HG03469 (cell line): ENCODE measurements around the gene DAND5.

Experiments
- ATAC-seq: cut with Tn5 transposase; IDR thresholded peaks from one replicate; pipeline ENCODE4 v1.9.1; 2021; ENCODE audit warnings: mild to moderate bottlenecking, moderate library complexity, moderate number of reproducible peaks; ENCODE audit not compliant: unreplicated experiment

The DAND5 gene

DNA sequence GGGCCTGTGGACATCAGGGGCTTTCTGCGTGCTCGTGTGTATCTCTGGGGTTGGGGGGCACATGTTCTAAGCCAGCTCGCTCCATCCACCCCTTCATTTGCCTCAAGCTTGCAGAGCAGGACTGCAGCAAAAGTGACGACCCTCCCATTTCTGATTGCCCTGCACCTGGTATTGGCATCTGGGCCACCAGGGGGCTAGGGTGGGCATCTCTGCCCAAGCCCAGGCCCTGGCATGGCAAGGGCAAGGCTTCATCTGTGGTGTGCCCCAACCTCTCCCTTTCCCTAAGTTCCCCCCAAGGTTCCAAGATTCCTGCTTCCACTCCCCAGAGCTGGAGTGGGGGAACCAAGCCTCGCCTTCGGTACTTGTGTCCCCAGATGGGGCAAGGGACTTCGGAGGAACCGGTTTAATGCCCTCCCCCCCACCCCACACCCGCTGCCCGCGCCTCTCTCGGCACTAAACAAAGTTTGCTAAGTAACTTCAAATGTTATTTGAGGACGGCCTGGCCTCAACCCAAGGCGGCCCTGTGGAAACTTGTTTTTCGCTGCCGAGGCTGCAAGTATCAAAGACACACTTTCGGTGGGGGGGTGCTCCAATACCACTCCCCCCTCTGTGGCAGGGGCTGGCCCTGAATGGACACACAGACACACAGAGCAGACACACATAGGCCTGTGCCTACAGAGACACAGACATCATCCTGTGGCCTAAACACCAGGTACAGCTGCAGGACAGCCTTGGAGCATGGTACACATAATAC, 38.1 kb downstream of the DAND5 start:
- ATAC-seq, result no peak

DNA sequence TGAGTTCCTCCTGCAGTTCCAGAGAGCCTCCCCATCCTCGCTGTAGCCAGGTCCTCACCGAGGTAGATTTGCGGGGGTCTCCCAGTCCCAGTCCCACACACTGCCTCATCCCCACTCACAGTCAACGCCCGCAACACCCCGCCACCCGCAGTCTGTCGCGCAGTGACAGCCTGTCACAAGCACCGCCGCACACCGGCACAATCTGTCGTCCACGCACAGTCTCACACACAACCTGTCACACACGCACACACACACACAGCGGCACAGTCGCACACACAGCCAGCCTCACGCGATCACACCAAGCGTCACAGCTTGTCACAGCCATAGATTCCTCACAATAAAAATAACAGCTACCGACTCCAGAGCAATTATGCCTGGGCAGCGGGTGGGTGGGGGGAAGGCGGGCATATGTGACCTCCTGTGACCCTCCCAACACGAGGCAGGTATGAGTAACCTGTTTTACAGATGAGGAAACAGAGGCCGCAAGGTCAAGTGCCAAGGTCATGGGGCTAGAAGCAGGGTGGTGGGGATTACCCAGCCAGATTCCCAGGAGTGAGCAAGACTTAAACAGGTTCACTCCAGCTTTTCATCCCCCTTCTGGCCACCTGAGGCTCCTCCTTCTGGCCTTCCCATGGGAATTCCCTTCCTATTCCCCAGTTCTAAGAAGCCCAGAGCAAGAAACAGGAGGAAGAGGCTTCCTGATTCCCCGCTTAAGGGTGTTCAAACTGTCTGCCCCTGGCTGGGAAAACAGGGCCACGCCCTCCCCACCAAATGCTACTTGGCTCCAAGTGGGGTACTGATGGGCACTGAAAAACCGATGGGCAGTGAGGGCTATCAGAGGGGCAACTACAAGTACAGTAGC, 39.8 kb downstream of the DAND5 start:
- ATAC-seq, result no peak

DNA sequence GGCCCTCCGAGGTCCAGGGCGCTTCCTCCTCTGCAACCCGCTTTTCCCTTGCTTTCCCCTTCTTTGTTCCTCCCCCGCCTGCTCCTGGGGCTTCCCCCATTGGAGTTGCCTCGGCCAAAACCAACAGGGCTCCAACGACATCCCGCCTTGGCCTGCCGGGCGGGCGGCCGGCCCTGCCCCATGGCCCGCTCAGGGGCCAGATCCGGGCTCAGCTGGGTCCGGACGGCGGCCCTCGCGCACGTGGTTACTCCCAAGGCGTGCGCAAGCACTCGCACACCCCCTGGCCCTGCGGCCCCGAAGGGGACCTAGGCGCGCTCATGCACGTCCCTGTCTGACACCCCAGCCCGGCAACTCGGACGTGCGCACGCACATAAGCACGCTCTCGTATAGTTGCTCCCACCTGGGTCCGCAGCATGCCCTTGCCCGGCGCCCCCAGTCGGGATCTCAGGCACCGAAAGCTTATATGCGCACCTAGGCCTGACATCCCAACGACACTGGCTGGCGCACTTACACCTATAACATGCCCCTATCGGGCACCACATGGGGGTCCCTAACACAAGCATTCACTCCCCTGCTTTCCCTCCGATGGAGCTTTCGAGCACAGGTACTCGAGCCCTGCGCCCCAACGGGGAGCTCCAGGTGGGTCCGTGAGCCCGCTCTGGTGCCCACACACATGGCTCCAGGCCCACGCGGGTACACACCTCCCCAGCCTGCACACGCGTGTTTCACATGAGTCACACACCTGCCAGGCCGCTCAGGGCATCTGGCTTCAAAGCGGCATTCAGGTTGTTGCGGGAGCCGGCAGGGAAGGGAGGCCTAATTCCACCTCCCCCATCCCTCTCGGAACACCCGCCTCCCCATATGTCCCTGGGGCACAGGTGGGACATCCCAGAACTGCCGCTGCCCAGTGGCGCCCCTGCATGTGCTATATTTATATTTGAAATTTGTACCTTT, 40.9 kb downstream of the DAND5 start:
- no peak for ATAC-seq

DNA sequence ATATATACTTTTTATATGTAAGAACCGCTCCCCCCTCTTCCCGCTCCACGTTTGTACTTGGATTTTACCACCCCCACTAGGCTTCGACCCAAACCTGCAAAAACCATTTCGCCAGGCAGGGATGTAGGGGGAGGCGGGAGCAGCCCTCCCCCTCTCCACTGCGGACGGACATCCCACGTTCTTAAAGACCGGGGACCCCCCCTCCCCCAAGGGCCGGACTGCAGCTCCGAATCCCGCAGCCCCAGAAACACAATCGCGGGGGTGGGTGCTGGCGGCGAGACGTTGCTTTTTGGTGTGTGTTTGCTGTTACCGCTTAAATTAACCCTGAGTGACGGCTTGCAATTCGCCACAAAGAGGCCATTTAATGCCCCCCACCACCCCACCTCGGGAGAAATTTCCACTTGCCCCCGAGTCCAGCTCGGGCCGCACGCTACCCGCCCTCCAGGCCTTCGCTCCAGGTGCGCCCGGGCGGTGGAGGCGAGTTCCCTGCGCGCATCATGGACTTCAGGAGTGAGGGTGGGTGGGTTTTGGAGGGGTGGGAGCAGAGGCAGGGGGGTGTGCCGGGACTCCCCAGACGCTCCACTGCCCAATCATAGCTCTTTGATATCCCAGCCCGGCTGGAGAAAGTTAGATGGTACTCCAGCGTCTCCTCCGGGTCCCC, 41.7 kb downstream of the DAND5 start:
- ATAC-seq, result no peak

DNA sequence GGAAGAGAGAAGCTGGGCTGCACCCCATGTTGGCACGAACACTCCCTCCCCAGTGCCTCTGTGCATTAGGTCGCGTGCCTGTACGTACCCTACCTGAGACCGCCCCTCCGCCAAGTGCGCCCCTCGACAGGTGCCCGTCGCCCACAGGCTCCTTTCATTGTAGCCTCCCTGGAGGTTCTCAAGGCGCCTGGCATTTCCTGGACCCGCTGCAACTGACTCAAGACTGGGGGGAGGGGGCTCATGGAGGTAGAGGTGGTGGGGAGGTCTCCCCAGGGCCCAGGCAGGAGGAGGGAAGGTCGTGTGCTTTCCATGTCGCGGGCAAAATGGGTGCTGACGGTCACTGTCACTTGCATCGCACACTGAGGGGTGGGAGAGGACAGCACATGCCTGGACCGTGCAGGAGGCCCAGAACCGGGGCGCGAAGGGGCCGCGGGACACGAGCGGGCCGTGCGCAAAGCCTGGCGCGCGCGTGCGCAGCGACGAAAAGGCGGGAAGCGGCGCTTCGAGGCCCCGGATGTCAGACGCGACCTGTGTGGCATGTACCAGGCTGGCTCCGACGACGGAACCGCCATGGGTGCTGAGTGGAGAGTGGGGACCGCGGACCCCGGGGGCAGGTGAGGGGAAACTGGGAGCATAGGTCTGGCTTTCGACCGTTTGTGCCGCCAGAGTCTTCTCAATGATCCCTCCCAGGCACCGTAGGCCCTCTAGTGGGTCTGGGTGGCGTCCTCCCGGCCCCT, 42.4 kb downstream of the DAND5 start:
- ATAC-seq, result no peak

DNA sequence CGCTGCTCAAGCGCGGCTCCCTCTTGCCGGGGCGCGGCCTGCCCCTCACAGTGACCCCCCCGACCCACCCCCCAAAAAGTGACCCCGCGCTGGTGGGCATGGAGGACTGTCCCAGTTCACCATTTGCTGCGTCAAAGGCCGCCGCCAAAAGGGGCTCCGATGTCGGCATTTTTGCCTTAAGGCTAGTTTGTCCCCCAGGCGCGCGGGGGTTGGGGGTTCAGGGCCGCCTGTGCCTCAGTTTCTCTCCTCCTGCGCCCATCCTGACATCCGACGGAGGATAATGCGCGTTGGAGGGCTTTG, 43.0 kb downstream of the DAND5 start:
- no peak for ATAC-seq

DNA sequence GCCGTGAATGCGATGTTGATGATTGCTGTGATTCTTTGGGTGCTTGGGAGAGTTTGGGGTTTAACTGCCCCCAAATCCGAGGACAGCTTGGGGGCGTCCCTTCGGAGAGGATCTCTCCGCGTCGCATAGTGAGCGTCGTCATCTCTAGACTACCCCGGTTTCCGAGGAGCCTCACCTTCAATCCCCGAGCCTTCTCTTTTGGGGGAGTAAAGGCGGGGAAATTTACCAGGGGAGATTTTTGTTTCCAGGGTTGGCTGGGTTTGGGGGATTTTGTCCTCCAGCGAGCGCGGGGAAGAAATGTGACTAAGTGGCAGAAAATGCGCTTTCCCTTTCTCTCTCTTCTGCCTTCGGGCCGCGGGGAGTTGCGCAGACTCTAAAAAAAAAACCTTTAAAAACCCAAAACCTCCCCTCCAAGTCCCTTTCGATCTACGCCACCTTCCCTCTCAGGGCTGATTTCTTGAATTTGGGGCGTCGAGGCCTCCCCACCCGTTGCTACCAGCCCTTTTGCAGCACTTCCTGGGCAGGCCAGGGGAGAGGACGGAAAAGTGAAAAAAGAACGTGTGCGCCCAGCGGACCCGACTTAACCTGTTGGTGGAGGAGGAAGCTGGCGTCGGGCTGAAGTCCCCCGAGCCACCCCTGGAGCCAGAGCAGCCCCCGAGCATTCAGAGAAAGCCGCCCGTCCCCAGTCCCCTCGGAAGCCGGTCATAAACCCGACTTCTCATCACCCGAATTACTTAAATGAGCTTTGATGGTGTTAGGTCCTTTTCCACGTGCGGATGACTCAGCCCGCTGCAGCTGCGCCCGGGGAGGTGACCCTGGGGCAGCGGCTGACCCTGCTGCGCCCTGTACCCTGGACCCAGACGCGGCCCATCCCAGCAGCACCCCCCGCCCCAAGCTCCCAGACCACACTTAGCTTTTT, 43.6 kb downstream of the DAND5 start:
- ATAC-seq, result no peak

DNA sequence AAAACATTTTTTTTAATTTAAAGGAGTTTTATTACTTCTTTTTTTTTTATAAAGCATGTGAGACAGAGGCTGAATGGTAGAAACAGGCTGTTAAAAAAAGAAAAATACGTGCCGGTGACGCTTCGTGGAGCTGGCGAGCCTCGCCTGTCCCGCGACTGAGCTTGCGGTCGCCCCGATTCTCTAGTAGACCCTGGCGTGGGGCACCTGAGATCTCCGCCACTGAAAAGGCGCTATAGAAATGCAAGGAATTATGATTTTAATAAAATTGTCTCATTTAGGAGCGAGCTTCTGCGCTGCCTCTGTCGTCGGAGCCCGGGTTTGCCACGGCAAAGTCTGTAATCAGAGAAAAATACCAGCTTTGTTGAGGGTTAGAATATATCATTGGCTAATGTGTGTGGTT, 44.3 kb downstream of the DAND5 start:
- ATAC-seq, result no peak

DNA sequence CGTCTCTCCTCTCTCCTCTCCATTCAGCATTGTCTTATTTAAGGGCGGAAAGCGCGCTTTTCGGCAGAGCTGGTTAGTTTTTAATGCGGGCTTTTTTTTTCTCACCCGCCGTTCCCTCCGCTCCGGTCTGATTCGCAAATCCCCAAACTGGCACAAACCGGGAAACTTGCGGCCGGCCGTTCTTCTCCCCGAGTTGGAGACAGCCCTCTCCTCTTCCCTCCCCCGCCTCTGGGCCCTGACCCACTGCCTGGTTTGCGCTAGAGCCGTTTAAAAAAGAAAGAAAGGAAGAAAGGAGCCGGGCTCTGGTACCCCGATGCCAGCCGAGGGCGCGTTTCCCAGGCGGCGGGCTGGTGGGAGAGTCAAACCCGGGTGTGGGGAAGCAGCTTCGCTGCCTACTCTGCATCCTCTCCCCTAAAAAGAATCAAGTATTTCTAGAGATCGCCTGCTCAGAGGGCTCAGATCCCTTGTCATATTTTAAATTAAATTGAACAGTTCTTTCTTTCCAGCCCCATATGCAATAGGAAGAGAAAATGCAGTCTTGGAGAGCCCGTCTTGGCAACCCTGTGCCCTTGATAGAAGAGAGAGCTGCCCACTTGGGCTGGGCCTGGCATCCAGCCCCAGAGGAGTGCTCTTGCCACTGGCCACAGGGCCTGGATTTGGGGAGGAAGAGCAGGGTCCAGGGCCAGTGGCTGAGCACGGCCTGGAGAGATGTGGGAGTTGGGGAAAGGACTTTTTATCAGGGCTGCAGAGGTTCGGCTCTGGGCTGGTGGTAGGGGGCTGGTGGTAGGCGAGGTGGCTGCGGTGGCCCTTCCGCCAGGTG, 44.9 kb downstream of the DAND5 start:
- ATAC-seq, result no peak

DNA sequence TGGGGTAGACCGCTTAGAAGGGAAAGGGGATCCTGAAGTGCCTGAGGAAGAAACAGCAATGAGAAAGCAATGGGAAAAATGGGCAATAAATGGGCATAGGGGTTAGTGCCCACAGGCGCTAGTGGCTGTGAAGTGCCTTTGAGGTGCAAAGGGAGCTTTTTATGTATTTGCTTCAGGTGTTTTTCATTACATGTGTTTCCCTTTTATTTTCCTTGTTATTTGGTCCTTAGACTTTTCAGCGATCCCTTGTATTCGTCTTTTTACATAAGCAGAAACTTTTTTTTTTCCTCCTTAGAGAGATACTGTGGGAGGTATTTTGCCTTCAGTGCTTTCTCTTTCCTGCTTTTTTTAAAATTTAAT, 45.5 kb downstream of the DAND5 start:
- ATAC-seq, result no peak

DNA sequence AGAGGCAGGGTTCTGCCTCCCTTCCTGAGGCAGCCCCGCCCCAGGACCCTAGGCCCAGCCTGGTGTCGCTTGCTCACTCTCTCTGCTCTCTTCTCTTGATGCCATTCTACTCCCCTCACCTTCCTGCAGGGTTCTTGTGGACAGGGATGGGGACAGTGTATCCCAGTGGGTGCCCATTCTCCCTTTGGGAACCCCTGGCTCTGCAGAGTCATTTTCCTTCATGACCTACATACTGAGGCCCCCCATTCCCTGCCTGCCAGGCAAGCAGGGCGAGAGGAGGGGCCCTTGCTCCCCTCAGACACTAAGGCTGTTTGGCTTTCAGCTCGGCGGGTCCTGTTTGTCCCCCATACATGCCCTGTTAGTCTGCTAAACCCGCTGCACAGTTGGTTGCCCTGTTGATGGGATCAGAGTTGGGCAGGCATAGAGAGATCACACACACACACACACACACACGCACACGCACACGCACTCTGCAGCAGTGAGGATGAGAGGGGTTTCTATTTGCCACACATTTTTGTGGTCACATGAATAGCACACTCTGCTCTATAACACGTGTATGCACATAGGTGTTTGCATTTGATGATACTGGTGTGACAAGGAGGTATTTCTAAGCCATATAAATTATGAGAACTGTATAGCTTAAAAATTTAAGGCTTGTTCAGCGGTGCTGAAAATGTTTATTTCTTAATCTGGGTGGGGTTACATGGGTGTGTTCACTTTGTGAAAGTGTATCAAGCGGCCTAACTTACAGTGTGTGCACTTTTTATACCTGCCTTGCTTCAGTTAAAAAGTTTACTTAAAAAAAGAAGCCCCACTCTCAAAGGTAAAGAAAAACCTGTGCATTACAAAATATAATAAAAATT, 46.2 kb downstream of the DAND5 start:
- ATAC-seq, result no peak

DNA sequence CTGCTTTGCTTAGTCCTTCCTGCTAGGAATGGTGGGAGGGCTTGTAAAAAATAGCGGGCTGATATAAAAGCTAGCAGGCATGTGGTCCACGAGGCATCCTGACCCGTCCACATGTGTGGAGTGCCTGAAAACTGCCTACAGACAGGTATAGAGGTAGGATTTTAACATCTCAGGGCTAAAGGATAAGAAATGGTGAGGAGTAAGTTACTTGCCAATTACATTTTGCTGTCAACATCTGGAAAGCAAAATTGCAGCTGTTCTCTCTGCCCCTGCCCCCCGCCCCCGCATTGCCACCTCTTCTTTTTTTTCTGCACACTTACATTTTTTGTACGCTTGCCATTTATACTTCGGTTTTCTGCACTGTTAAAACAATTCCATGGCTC, 46.9 kb downstream of the DAND5 start:
- ATAC-seq, result no peak

DNA sequence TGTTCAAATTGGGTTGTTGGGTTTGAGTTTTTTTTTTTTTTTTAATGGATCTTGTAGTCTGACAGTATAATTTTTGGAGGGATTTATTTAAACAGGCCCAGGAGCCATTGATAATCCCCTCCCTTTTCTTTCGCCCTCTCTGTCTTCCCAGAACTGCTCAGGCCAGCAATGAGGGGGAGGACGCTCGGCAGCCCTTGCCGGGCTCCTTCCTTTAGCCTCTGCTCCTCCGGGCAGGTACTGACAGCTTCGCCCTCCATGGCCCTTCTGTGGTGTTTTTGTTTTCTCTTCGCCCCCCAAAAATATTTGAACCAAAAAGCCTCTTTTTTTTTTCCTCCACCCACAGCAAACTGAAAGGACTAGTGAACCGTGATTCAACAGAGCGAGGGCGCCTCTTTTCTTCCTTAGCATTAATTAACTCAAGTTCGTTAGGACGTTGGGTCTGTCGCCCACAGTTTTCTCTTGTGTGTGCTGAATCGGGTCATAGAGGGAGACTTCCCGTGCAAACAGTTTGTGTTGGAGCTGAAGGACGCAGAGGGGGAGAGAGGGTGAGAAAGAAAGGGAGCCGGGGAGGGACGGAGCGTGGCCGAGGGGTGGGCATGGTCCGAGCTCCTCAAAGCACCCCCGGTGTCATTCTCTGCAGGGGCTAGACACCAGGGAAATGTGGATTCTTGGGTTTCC, 47.4 kb downstream of the DAND5 start:
- ATAC-seq, result no peak

DNA sequence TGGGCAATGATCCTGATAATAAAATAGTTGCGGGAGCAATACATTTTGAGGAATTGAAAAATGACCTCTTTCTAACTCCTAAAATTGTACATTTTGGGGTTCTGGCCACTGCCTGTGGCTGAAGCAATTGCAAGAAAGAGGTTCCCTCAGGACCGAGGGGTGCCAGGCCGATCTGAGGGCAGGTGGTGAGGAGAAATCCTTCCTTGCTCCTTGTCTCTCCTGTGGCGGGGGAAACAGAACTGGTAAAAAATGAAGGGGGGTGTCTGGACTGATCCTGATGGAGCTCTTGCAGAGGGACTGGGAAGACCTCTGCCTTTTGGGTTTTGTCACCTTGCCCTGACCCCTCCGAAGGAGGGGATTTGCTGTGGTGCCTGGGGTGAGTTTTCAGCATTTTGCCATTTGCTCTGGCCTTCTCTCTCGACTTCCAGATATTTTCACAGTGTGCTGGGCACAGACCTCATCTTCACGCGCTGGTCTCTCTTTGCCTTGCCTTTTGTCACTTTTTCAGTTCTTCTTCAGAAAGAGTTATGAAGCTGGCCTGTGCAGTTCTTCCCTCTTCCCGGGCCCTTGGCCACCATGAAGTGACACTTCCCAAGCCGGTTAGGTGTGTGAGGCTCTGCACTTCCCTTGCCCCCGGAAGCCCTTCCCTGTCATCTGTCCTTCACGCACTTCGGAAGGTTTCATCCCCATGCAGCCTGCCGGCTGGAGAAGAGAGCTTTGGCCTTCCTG, 48.1 kb downstream of the DAND5 start:
- no peak for ATAC-seq

DNA sequence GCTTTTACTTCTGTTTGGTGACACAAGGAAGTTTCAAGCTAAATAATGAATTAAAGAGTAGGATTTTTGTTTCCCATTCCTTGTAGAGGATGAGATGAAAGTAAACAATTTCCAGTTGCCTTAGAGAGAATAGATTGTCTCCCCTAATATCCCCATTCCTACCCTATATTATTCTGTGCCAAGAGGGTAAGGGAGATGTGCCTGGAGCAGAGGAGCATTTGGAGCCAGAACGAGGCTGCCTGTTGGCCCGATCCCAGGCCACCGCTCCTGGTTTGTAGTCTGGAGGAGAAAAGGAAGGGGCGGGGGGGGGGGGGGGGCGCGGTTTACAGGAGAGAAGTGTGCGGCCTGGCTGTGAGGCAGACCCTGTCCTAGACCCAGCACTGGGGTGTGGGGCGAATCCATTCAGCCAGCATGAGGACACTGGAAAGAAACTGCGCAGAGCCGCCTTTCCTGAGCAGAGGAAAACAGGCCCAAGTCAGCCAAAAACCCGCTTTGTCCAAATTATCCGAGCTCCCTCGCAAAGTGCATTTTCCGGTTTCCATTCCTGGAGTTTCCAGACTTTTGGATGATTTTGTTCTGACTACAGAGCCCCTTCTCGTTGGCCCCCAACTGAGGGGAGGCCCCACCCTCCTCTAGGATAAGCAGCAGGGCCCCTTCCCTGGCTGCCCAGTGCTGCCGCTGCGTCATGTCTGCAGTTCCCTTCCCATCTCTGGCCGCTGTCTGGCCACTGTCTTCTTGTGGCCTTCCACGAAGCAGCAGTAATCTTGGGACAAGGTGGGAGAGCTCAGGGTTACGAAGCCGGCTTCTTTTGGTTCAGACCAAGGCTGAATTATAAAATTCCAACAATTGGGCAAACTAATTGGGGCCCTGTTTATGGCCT, 48.9 kb downstream of the DAND5 start:
- no peak for ATAC-seq
